Upper lobe of left lung (tissue), 6 donors: Measurements from ENCODE around the gene ESR2. TPM values are rescaled to one million over a fixed set of nuclear protein-coding genes. Genes with fewer than 3 reads are reported as not detected.

ENCODE experiments used
- ATAC-seq, 2 donors: fragments of 200-7000 bp; cut with Tn5 transposase; one replicate each; pipeline ENCODE4 v1.9.1; 2022; ENCODE audit warnings: mild to moderate bottlenecking in 2 of 2, moderate library complexity in 2 of 2; ENCODE audit not compliant: low FRiP score in 2 of 2
- DNase-seq, 2 donors: peaks; one replicate each; pipeline ENCODE4 v3.0.0-alpha.2; 2019 to 2020
- H3K27ac ChIP-seq, 4 donors: fragments of 200-600 bp; sonication (generic); one replicate each; pipeline ENCODE4 v1.5.1; 2016 to 2019
- H3K27me3 ChIP-seq, 4 donors: fragments of 200-600 bp; sonication (generic); one replicate each; pipeline ENCODE4 v1.5.1; 2017 to 2019
- H3K36me3 ChIP-seq, 4 donors: fragments of 200-600 bp; sonication (generic); one replicate each; pipeline ENCODE4 v1.5.1; 2016 to 2019
- H3K4me1 ChIP-seq, 4 donors: fragments of 200-600 bp; sonication (generic); one replicate each; pipeline ENCODE4 v1.5.1; 2018 to 2019
- H3K4me3 ChIP-seq, 4 donors: fragments of 200-600 bp; sonication (generic); one replicate each; pipeline ENCODE4 v1.5.1; 2017 to 2019; ENCODE audit warnings: mild to moderate bottlenecking in 2 of 4, moderate library complexity in 1 of 4
- H3K9me3 ChIP-seq, 4 donors: fragments of 200-600 bp; sonication (generic); one replicate each; pipeline ENCODE4 v1.5.1; 2018 to 2019
- EP300 ChIP-seq, 4 donors: sonication (generic); formaldehyde crosslinking; IDR thresholded peaks; one replicate each; pipeline ENCODE4 v1.5.1; 2017; ENCODE audit warnings: antibody characterized with exemption in 4 of 4, control low read depth in 2 of 4
- POLR2A ChIP-seq, 4 donors: fragments of 450-650 bp; IDR thresholded peaks; one replicate each; pipeline ENCODE4 v1.5.1; 2016 to 2017; ENCODE audit warnings: antibody characterized with exemption in 4 of 4, mild to moderate bottlenecking in 2 of 4
- POLR2AphosphoS5 ChIP-seq, 2 donors: sonication (generic); formaldehyde crosslinking; IDR thresholded peaks; one replicate each; pipeline ENCODE4 v1.5.1; 2017; ENCODE audit warnings: antibody characterized with exemption in 2 of 2
- WGBS, 2 donors: methylation state at CpG; one replicate each; pipeline ENCODE4 v1.1.5; 2017 to 2018; 5-methylcytosine and 5-hydroxymethylcytosine counted together
- total RNA-seq, 6 donors: library from RNA; depleted of rRNA in 4 of 6; stranded (reverse); fragments of >200 nt in 4 of 6; gene quantifications; one replicate each; pipeline versions ENCODE4 v1.1.0 to v1.2.1, GENCODE V29; 2016 to 2021
- TF ChIP-seq, protein P1 (sequence below), 6 experiments: fragments of 450-650 bp in 4 of 6; fragments of 200-600 bp in 2 of 6; sonication (generic) in 2 of 6; IDR thresholded peaks; one replicate each; pipeline ENCODE4 v1.5.1; 2016 to 2019; ENCODE audit warnings: antibody characterized with exemption in 6 of 6
- donor health status: DM: no; HTN: no; CAD: no; lungs with moderate emphysema.
- donor health status: DM: no; HTN: yes; CAD: no; lungs with severe emphysema.

ESR2 gene
- 1 to 10 TPM in 1 of 6 donors, under 1 TPM in 4, not detected in 1; 0.20 to 3.6 (median 0.86) TPM for total RNA-seq

DNA sequence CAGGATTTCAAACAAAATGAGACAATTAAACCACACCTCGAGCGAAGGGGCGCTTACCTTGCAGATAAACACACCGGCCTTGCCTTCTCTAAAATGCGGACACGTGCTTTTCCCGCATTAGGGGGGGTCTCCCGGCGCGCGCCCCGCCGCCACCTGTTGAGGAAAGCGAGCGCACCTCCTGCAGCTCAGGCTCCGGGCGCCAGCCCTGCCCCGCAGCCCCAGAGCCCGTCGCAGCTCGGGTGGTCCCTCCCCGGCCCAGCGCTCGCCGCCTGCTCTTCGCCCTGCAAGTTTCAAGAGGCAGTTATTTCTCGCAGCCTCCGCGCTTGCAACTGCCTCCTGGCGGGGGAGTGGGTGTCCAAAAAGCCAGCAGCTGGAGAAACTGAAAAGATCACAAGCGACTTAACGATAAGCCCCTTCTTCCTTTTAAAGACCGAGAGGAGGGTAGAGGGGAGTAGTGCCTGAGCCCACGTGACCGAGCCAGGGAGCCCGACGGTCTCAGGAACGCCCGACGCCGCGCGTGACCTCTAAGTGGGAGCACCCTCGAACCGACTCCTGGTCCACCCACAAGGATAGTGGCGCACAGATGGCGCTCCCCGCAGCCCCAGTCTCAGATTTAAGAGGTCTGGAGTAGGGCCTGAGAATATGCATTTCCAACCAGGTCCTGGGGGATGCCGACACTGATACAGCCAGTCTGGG, at the start of gene ESR2:
TSS of gene ESR2 (minus strand) at position 396 of the 696 bp plus-strand sequence. CDS start 11,386 bp downstream, outside the sequence.
- TF ChIP-seq POLR2AphosphoS5 (IDR thresholded peaks at IDR 0.05), result no peak
- TF ChIP-seq, protein P1, sequence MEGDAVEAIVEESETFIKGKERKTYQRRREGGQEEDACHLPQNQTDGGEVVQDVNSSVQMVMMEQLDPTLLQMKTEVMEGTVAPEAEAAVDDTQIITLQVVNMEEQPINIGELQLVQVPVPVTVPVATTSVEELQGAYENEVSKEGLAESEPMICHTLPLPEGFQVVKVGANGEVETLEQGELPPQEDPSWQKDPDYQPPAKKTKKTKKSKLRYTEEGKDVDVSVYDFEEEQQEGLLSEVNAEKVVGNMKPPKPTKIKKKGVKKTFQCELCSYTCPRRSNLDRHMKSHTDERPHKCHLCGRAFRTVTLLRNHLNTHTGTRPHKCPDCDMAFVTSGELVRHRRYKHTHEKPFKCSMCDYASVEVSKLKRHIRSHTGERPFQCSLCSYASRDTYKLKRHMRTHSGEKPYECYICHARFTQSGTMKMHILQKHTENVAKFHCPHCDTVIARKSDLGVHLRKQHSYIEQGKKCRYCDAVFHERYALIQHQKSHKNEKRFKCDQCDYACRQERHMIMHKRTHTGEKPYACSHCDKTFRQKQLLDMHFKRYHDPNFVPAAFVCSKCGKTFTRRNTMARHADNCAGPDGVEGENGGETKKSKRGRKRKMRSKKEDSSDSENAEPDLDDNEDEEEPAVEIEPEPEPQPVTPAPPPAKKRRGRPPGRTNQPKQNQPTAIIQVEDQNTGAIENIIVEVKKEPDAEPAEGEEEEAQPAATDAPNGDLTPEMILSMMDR (IDR thresholded peaks at IDR 0.05), result peak in 1 of 6 experiments; percentile 6
- Histone ChIP-seq H3K9me3 (no peaks in the 10 kb centered on the region), H3K4me1 (peaks cover 13 to 28% (median 20%) of the 10 kb centered on the region in 4 donors), H3K27ac (no peak within 1 kb of the TSS), H3K4me3 (peak within 1 kb of the TSS; percentile 2 to 43 (median 36)), H3K36me3 (no peaks in the 10 kb centered on the region), H3K27me3 (peaks cover 0 to 13% (median 0%) of the 10 kb centered on the region in 4 donors)
- DNase-seq, result peak; percentile 44 to 88
- peak; percentile 4 to 63 for ATAC-seq
- 4 to 8% methylated on average over 14 to 39 of the region's 49 CpGs for WGBS, 2 donors

DNA sequence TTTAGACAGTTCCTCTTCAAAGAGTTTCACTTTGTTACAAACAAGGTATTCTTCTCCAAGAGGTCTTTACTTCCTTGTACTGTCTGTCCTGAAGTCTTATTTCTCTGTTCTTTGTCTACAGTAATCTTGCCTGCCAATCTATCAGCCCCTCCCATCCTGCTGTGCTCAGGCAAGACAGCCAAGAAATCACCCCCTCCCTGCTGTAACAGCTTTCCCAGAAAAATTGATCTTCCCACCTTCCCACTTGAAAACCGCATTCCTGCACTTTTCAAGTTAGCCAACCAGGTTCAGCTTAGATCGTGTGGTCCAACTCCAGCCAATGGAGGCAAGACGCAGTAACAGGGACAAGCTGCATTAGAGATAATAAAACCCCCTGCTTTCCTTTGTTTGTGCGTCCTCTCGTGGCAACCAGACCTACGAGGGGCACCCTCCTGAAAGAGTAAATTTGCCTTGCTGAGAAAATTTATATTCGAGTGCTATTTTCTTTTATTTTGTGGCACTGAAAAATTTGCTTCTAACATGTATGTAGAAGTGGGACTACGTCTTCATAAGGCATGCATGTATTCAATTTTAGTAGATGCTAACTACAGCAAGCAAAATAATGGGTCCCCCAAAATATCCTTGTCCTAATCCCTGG, 46.5 kb upstream of the ESR2 start:
- Histone ChIP-seq H3K4me1 (peaks cover 8 to 18% (median 11%) of the 10 kb centered on the region in 4 donors), H3K4me3 (no peak overlapping the region), H3K36me3 (no peaks in the 10 kb centered on the region), H3K27ac (no peak overlapping the region), H3K9me3 (peaks cover 0 to 4% (median 0%) of the 10 kb centered on the region in 4 donors), H3K27me3 (no peaks in the 10 kb centered on the region)
- TF ChIP-seq, protein P1 (IDR thresholded peaks at IDR 0.05), result no peak
- no peak for TF ChIP-seq POLR2AphosphoS5 (IDR thresholded peaks at IDR 0.05)
- TF ChIP-seq POLR2A (IDR thresholded peaks at IDR 0.05), result no peak
- TF ChIP-seq EP300 (IDR thresholded peaks at IDR 0.05), result no peak
- no peak for DNase-seq
- ATAC-seq, result no peak
- WGBS, 2 donors, result 96 to 98% methylated on average over 8 of the region's 8 CpGs

DNA sequence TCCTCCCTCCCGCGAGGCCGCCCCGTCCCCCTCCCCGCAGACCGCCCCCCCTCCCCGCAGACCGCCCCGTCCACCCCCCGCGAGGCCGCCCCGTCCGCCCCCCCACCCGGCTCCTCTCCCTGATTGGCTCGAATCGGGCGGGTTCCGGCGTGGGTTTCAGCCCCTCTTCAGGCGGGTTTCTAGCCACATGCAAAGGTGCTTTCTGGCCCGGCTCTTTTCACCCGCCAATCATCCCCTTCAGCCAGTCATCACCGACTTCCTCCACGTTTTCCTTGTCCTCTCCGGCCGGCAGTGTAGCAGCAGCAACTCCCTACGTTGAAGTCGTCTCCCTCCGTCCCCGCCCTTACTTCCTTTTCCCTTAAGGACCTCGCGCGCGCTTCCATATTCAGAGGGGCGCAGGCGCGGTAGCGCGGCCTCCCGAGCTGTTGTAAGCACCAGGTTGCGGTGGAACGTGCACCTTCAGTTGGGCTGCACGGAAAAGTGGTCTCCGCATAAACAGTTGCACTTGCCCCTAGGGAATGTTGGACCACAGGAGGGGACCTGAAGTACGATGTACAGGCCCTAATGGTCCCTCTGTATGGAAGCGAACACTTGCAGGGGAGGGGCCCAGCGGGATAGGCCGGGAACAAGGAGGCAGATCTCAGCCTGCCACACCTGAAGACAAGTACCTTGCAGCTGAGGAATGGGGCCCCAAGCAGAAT, 44.6 kb upstream of the ESR2 start:
- Histone ChIP-seq H3K36me3 (no peaks in the 10 kb centered on the region), H3K4me3 (peak overlapping the region; percentile 80 to 93 (median 88)), H3K27me3 (no peaks in the 10 kb centered on the region), H3K9me3 (peaks cover 0 to 4% (median 0%) of the 10 kb centered on the region in 4 donors), H3K27ac (peak overlapping the region; percentile 77 to 88 (median 88)), H3K4me1 (peaks cover 8 to 18% (median 11%) of the 10 kb centered on the region in 4 donors)
- WGBS, 2 donors, result 0 to 1% methylated on average over 18 to 30 of the region's 49 CpGs
- TF ChIP-seq POLR2A (IDR thresholded peaks at IDR 0.05) (peak in 2 of 4 donors; percentile 67 to 86), EP300 (IDR thresholded peaks at IDR 0.05) (peak in 1 of 4 donors; percentile 34), POLR2AphosphoS5 (IDR thresholded peaks at IDR 0.05) (peak; percentile 58 to 90)
- TF ChIP-seq, protein P1 (IDR thresholded peaks at IDR 0.05), result no peak
- DNase-seq (peak; percentile 96 to 99), ATAC-seq (peak; percentile 95 to 96)

DNA sequence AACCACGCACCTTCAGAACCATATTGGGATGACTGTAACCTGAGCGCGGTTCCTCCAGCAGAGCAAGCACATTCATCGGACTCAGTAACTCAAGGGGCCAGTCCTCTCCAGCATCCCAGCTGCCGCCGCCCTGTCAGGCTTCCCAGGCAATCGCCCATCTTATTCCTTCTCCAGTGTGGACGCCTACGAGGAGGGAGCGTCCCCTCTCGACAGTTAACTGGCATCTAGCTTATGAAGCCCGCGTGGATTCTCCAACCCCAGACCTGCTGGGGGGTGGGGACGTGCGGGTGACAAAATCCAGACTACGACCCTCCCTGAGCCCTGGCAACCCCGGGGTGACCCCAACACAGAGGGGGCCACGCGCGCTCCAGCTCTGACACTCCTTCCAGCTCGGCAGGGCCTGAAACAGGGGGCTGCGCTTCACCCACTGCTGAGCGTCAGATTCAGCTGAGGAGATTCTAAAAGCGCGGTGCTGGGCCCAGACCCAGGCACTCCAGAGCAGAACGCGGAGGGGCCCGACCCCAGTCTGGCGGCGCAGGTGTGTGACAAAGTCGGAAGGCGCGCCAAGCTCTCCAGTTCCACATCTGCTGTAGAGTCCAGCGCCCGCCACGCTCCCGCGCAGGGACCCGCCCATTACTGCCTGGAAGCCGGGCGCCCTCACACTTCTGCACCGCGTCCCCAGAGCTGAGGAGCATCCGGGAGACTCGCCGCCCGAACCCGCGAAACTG, 43.9 kb upstream of the ESR2 start:
- TF ChIP-seq, protein P1 (IDR thresholded peaks at IDR 0.05), result no peak
- TF ChIP-seq POLR2AphosphoS5 (IDR thresholded peaks at IDR 0.05), result no peak
- TF ChIP-seq POLR2A (IDR thresholded peaks at IDR 0.05), result no peak
- no peaks in the 10 kb centered on the region for H3K36me3 ChIP-seq
- WGBS, 2 donors, result 0% methylated on average over 27 to 43 of the region's 49 CpGs

More for the DNA sequence above, 43.9 kb upstream of the ESR2 start:
- H3K4me1 ChIP-seq, result peaks cover 8 to 18% (median 11%) of the 10 kb centered on the region in 4 donors
- H3K27ac ChIP-seq, result peak overlapping the region; percentile 77 to 88 (median 88)
- DNase-seq (peak; percentile 63 to 94), ATAC-seq (peak; percentile 85 to 91)
- H3K9me3 ChIP-seq, result peaks cover 0 to 4% (median 0%) of the 10 kb centered on the region in 4 donors
- H3K4me3 ChIP-seq, result peak overlapping the region; percentile 80 to 93 (median 88)
- H3K27me3 ChIP-seq, result no peaks in the 10 kb centered on the region
